ENCODE data around the gene SUSD4. TPM values are rescaled to one million over a fixed set of nuclear protein-coding genes. Genes with fewer than 3 reads are reported as not detected.

Gene SUSD4
- polyA plus RNA-seq, 1 of the 3 experiments (the other 2 are of a cell fraction): 0.31 TPM

DNA sequence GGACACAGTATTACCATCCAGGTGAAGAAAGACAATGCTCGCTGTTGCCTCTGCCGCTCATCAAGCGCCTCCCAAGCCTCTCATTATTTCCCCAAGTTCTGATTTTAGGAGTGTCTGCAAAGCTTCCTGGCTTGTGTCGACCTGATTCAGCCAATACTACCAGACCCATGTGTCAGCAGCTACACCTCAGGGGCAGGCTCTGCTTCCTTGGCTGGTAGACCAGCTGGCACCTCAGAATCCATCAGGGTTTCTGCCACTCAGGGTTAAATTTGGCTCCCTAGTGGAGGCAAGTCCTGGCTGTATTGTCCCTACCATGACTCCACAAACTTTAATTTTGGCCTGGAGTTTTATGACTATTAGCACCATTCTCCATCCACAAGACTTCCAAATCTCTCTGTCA, 35.4 kb downstream of the SUSD4 start:
- DNase-seq: no peak
- no peak overlapping the region for H2AFZ ChIP-seq (ENCODE audit: low read depth)
- H3K36me3 ChIP-seq (replicated peaks in 1 of 2; ENCODE audit: control insufficient read depth in 1 of 2, insufficient read depth in 2 of 2, low read length in 1 of 2): no peaks in the 10 kb centered on the region
- no peak overlapping the region for H3K9ac ChIP-seq
- H3K9me2 ChIP-seq: no peaks in the 10 kb centered on the region
- POLR2A ChIA-PET: no interaction called here
- no peaks in the 10 kb centered on the region for H3K79me2 ChIP-seq (ENCODE audit: insufficient read depth)
- no peaks in the 10 kb centered on the region for H3K4me1 ChIP-seq (ENCODE audit: control insufficient read depth in 1 of 2, insufficient read depth in 2 of 2, low read depth in 1 of 2, low read length in 1 of 2)
- no peak overlapping the region for H3K27ac ChIP-seq (ENCODE audit: low read depth in 2 of 2, low read length in 1 of 2)
- WGBS (ENCODE audit: low lambda C conversion rate): 31% methylated on average over 4 of the region's 4 CpGs
- no peaks in the 10 kb centered on the region for H3K27me3 ChIP-seq (ENCODE audit: insufficient read depth)
- H3K4me2 ChIP-seq: no peak overlapping the region
- H3K4me3 ChIP-seq (ENCODE audit: low read depth in 2 of 2, low read length in 1 of 2): no peak overlapping the region
- TF ChIP-seq, protein P1, sequence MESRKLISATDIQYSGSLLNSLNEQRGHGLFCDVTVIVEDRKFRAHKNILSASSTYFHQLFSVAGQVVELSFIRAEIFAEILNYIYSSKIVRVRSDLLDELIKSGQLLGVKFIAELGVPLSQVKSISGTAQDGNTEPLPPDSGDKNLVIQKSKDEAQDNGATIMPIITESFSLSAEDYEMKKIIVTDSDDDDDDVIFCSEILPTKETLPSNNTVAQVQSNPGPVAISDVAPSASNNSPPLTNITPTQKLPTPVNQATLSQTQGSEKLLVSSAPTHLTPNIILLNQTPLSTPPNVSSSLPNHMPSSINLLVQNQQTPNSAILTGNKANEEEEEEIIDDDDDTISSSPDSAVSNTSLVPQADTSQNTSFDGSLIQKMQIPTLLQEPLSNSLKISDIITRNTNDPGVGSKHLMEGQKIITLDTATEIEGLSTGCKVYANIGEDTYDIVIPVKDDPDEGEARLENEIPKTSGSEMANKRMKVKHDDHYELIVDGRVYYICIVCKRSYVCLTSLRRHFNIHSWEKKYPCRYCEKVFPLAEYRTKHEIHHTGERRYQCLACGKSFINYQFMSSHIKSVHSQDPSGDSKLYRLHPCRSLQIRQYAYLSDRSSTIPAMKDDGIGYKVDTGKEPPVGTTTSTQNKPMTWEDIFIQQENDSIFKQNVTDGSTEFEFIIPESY (IDR thresholded peaks at IDR 0.05; ENCODE audit: borderline replicate concordance, low read depth): no peak
- TF ChIP-seq SIN3A (IDR thresholded peaks at IDR 0.05; ENCODE audit: borderline replicate concordance, low read depth, low read length) (no peak), NFIC (IDR thresholded peaks at IDR 0.05; ENCODE audit: borderline replicate concordance) (no peak), RAD21 (IDR thresholded peaks at IDR 0.05; ENCODE audit: low read length) (no peak), FOXM1 (IDR thresholded peaks at IDR 0.05; ENCODE audit: low read depth) (no peak), TAF1 (IDR thresholded peaks at IDR 0.05; ENCODE audit: borderline replicate concordance, low read depth, low read length) (no peak), TEAD4 (IDR thresholded peaks at IDR 0.05; ENCODE audit: borderline replicate concordance, insufficient read depth) (no peak), TCF12 (IDR thresholded peaks at IDR 0.05) (no peak), CHD2 (IDR thresholded peaks at IDR 0.05; ENCODE audit: low read length, partially characterized antibody) (no peak), EP300 (IDR thresholded peaks at IDR 0.05; ENCODE audit: borderline replicate concordance in 1 of 2, low read depth in 1 of 2, low read length in 1 of 2) (no peak), EZH2phosphoT487 (IDR thresholded peaks at IDR 0.05; ENCODE audit: borderline replicate concordance, low read depth) (no peak), SMC3 (IDR thresholded peaks at IDR 0.05; ENCODE audit: low read depth, low read length) (no peak), MEF2A (IDR thresholded peaks at IDR 0.05; ENCODE audit: borderline replicate concordance, low read depth) (no peak), FOXJ3 (CRISPR knock-in tag; IDR thresholded peaks at IDR 0.05) (no peak), GABPA (IDR thresholded peaks at IDR 0.05; ENCODE audit: low read depth) (no peak)
- TF ChIP-seq, protein P2, sequence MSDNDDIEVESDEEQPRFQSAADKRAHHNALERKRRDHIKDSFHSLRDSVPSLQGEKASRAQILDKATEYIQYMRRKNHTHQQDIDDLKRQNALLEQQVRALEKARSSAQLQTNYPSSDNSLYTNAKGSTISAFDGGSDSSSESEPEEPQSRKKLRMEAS (IDR thresholded peaks at IDR 0.05; ENCODE audit: low read depth): no peak
- TF ChIP-seq, protein P3, sequence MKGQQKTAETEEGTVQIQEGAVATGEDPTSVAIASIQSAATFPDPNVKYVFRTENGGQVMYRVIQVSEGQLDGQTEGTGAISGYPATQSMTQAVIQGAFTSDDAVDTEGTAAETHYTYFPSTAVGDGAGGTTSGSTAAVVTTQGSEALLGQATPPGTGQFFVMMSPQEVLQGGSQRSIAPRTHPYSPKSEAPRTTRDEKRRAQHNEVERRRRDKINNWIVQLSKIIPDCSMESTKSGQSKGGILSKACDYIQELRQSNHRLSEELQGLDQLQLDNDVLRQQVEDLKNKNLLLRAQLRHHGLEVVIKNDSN (IDR thresholded peaks at IDR 0.05; ENCODE audit: borderline replicate concordance, low read depth): no peak
- TF ChIP-seq, protein P4, sequence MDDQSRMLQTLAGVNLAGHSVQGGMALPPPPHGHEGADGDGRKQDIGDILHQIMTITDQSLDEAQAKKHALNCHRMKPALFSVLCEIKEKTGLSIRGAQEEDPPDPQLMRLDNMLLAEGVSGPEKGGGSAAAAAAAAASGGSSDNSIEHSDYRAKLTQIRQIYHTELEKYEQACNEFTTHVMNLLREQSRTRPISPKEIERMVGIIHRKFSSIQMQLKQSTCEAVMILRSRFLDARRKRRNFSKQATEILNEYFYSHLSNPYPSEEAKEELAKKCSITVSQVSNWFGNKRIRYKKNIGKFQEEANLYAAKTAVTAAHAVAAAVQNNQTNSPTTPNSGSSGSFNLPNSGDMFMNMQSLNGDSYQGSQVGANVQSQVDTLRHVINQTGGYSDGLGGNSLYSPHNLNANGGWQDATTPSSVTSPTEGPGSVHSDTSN (IDR thresholded peaks at IDR 0.05): no peak
- no peaks in the 10 kb centered on the region for H3F3A ChIP-seq (replicated peaks; ENCODE audit: insufficient read depth)
- CTCF ChIA-PET: no interaction called here
- no peaks in the 10 kb centered on the region for H3K9me3 ChIP-seq
- no peaks in the 10 kb centered on the region for H4K20me1 ChIP-seq (ENCODE audit: insufficient read depth)

All from SK-N-SH (cell line).